ENCODE data around the gene HOXB3. TPM values are rescaled to one million over a fixed set of nuclear protein-coding genes. Genes with fewer than 3 reads are reported as not detected.

Gene HOXB3
- polyA plus RNA-seq, 1 donor (not counting 4 experiments of a cell fraction or from before 2014, with no cell fraction given), result 1.1 TPM

DNA sequence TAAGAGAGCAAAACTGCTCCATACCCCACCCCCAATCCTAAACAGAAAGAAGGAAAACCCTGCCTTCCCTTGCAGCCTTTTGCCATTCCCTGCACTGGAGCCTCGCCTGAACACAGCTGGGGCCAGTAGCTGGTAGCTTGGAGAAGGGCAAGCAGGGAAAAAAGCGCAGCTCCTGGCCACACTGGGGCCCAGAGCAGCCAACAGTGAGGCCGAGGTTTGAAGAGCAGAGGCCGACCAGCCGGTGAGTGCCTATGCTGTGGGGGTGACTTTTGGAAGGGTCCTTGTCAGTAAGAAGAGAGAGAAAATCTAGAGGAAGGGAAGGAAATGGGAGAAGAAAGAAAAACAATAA lies 39.3 kb upstream of the HOXB3 start:
- H3K27me3 ChIP-seq (ENCODE audit: control insufficient read depth, extremely low read depth, insufficient read depth, low read length), result peaks cover 100% of the 10 kb centered on the region
- no peaks in the 10 kb centered on the region for H3K79me2 ChIP-seq (ENCODE audit: control insufficient read depth, insufficient read depth, low read length)
- no peak overlapping the region for H3K27ac ChIP-seq (ENCODE audit: control insufficient read depth, insufficient read depth, low read length)
- H3K9me1 ChIP-seq (ENCODE audit: control insufficient read depth, extremely low read depth, insufficient read depth, low read length), result no peaks in the 10 kb centered on the region
- no peak for DNase-seq (ENCODE audit: low read depth, low spot score)
- H2AFZ ChIP-seq (ENCODE audit: control insufficient read depth, low read length), result no peak overlapping the region
- FAIRE-seq, result no peak
- peaks cover 3% of the 10 kb centered on the region for H3K4me1 ChIP-seq (ENCODE audit: control insufficient read depth, extremely low read depth, insufficient read depth, low read length)
- H3K36me3 ChIP-seq (ENCODE audit: control insufficient read depth in 2 of 2, extremely low read depth in 1 of 2, insufficient read depth in 2 of 2, low read length in 2 of 2), result no peaks in the 10 kb centered on the region
- H3K4me3 ChIP-seq (ENCODE audit: control insufficient read depth in 2 of 3, extremely low read depth in 1 of 3, insufficient read depth in 2 of 3, low read depth in 1 of 3, low read length in 3 of 3), result no peak overlapping the region
- peak; percentile 11 for TF ChIP-seq EZH2 (IDR thresholded peaks at IDR 0.05; ENCODE audit: low read length)
- TF ChIP-seq, protein P1, sequence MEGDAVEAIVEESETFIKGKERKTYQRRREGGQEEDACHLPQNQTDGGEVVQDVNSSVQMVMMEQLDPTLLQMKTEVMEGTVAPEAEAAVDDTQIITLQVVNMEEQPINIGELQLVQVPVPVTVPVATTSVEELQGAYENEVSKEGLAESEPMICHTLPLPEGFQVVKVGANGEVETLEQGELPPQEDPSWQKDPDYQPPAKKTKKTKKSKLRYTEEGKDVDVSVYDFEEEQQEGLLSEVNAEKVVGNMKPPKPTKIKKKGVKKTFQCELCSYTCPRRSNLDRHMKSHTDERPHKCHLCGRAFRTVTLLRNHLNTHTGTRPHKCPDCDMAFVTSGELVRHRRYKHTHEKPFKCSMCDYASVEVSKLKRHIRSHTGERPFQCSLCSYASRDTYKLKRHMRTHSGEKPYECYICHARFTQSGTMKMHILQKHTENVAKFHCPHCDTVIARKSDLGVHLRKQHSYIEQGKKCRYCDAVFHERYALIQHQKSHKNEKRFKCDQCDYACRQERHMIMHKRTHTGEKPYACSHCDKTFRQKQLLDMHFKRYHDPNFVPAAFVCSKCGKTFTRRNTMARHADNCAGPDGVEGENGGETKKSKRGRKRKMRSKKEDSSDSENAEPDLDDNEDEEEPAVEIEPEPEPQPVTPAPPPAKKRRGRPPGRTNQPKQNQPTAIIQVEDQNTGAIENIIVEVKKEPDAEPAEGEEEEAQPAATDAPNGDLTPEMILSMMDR (optimal IDR thresholded peaks at IDR 0.05 in 1 of 3, IDR thresholded peaks at IDR 0.05 in 1 of 3, conservative IDR thresholded peaks at IDR 0.05 in 1 of 3; ENCODE audit: extremely low read depth in 1 of 3, insufficient read depth in 2 of 3, low read length in 3 of 3), result no peak
- dilution Hi-C loops (cut with MboI; ENCODE audit: extremely low pct_ligation_motif_present, low sequenced_read_pairs), result no loop called here
- H3K4me2 ChIP-seq (ENCODE audit: control insufficient read depth, extremely low read depth, insufficient read depth, low read depth, low read length), result no peak overlapping the region
- no peaks in the 10 kb centered on the region for H3K9me3 ChIP-seq (ENCODE audit: control insufficient read depth, low read depth, low read length)
- no peak overlapping the region for H3K9ac ChIP-seq (ENCODE audit: control insufficient read depth, extremely low read depth, insufficient read depth, low read length)
- peaks cover 5% of the 10 kb centered on the region for H4K20me1 ChIP-seq (ENCODE audit: control insufficient read depth, extremely low read depth, insufficient read depth, low read length)

DNA sequence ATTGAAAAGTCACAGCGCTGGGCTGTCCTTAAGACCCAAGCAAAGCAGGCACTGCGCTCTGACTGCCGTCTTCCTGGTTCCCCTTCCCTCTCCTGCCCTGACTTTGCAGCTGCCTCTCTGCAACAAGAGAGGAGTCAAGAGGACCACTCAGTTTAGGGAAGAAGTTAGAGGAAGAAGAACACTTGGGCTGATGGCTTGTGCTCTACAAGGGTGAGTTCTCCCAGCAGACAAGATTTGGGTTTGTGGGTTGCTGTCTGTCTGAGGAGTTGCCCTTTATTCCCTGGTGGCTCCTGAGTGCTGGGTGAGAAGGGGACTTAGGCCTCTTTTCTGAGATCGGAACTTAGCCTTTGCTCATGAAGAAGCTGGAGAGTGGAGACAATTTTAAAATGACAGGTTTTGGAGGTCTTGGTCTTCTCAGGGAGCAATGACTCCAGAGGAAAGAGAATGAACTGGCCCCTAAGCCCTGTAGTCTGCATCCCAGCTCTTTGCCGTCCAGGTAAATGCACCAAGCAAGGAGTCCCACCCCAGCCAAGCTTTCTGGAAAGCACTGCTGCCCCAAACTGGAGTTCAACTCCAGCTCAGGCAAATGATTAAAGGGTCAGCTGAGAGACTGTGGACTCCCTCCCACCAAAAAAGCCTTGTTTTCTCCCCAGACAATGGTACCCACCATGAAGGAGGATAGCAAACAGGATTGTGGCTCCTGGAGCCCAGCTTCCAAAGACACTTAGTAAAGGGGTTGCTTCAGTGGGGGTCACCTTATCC lies 38.8 kb upstream of the HOXB3 start:
- no peaks in the 10 kb centered on the region for H3K9me3 ChIP-seq (ENCODE audit: control insufficient read depth, low read depth, low read length)
- no peaks in the 10 kb centered on the region for H3K79me2 ChIP-seq (ENCODE audit: control insufficient read depth, insufficient read depth, low read length)
- H3K4me1 ChIP-seq (ENCODE audit: control insufficient read depth, extremely low read depth, insufficient read depth, low read length), result peaks cover 3% of the 10 kb centered on the region
- H3K27ac ChIP-seq (ENCODE audit: control insufficient read depth, insufficient read depth, low read length), result no peak overlapping the region
- dilution Hi-C loops (cut with MboI; ENCODE audit: extremely low pct_ligation_motif_present, low sequenced_read_pairs), result no loop called here
- TF ChIP-seq, protein P1 (optimal IDR thresholded peaks at IDR 0.05 in 1 of 3, IDR thresholded peaks at IDR 0.05 in 1 of 3, conservative IDR thresholded peaks at IDR 0.05 in 1 of 3; ENCODE audit: extremely low read depth in 1 of 3, insufficient read depth in 2 of 3, low read length in 3 of 3), result no peak
- peak; percentile 20 for TF ChIP-seq EZH2 (IDR thresholded peaks at IDR 0.05; ENCODE audit: low read length)
- H2AFZ ChIP-seq (ENCODE audit: control insufficient read depth, low read length), result no peak overlapping the region
- DNase-seq (ENCODE audit: low read depth, low spot score), result no peak
- no peaks in the 10 kb centered on the region for H3K36me3 ChIP-seq (ENCODE audit: control insufficient read depth in 2 of 2, extremely low read depth in 1 of 2, insufficient read depth in 2 of 2, low read length in 2 of 2)
- H3K9me1 ChIP-seq (ENCODE audit: control insufficient read depth, extremely low read depth, insufficient read depth, low read length), result no peaks in the 10 kb centered on the region
- H4K20me1 ChIP-seq (ENCODE audit: control insufficient read depth, extremely low read depth, insufficient read depth, low read length), result peaks cover 5% of the 10 kb centered on the region
- H3K9ac ChIP-seq (ENCODE audit: control insufficient read depth, extremely low read depth, insufficient read depth, low read length), result no peak overlapping the region
- H3K4me3 ChIP-seq (ENCODE audit: control insufficient read depth in 2 of 3, extremely low read depth in 1 of 3, insufficient read depth in 2 of 3, low read depth in 1 of 3, low read length in 3 of 3), result no peak overlapping the region
- FAIRE-seq, result no peak
- no peak overlapping the region for H3K4me2 ChIP-seq (ENCODE audit: control insufficient read depth, extremely low read depth, insufficient read depth, low read depth, low read length)
- peaks cover 100% of the 10 kb centered on the region for H3K27me3 ChIP-seq (ENCODE audit: control insufficient read depth, extremely low read depth, insufficient read depth, low read length)
